SK-N-SH treated with all-trans-retinoic acid at 6 μM for 48 hours (cell line): ENCODE measurements around the gene VPS35L.

Experiments
- ARNTL ChIP-seq: fragments of 450-650 bp; formaldehyde crosslinking; IDR thresholded peaks from 2 replicates; pipeline ENCODE4 v1.5.0; 2020; ENCODE audit warnings: low read depth, mild to moderate bottlenecking, moderate library complexity, borderline replicate concordance
- BACH2 ChIP-seq: fragments of 250-450 bp; sonication (Bioruptor Pico); IDR thresholded peaks from 2 replicates; pipeline ENCODE4 v1.9.0; 2021; ENCODE audit warnings: mild to moderate bottlenecking, borderline replicate concordance
- CREB5 ChIP-seq: fragments of 250-450 bp; sonication (Bioruptor Pico); IDR thresholded peaks from 2 replicates; pipeline ENCODE4 v1.5.1; 2020; ENCODE audit warnings: low read depth, mild to moderate bottlenecking, moderate library complexity
- CSRNP3 ChIP-seq: fragments of 250-450 bp; sonication (Bioruptor Pico); IDR thresholded peaks from 2 replicates; pipeline ENCODE4 v1.5.1; 2021; ENCODE audit warnings: mild to moderate bottlenecking, moderate library complexity
- PATZ1 ChIP-seq: fragments of 250-450 bp; sonication (Bioruptor Pico); IDR thresholded peaks from 2 replicates; pipeline ENCODE4 v1.8.0; 2020; ENCODE audit warnings: mild to moderate bottlenecking, moderate library complexity, borderline replicate concordance
- POU6F1 ChIP-seq: fragments of 250-450 bp; sonication (Bioruptor Pico); IDR thresholded peaks from 2 replicates; pipeline ENCODE4 v1.8.0; 2021; ENCODE audit warnings: low read depth, mild to moderate bottlenecking, moderate library complexity, borderline replicate concordance
- RARB ChIP-seq: fragments of 250-450 bp; sonication (Bioruptor Pico); IDR thresholded peaks from 2 replicates; pipeline ENCODE4 v1.8.0; 2021; ENCODE audit warnings: mild to moderate bottlenecking, moderate library complexity
- SNAI2 ChIP-seq: fragments of 250-450 bp; sonication (Bioruptor Pico); IDR thresholded peaks from 2 replicates; pipeline ENCODE4 v1.5.0; 2020; ENCODE audit warnings: mild to moderate bottlenecking, moderate library complexity
- TOX ChIP-seq: fragments of 250-450 bp; sonication (Bioruptor Pico); IDR thresholded peaks from 2 replicates; pipeline ENCODE4 v1.8.0; 2021; ENCODE audit warnings: mild to moderate bottlenecking, moderate library complexity, borderline replicate concordance
- TSHZ2 ChIP-seq: fragments of 250-450 bp; sonication (Bioruptor Pico); IDR thresholded peaks from 2 replicates; pipeline ENCODE4 v1.5.0; 2020; ENCODE audit warnings: mild to moderate bottlenecking, moderate library complexity
- ZFP30 ChIP-seq: fragments of 450-650 bp; formaldehyde crosslinking; IDR thresholded peaks from 2 replicates; pipeline ENCODE4 v1.5.0; 2022; ENCODE audit warnings: mild to moderate bottlenecking, moderate library complexity
- ZNF70 ChIP-seq: fragments of 450-650 bp; formaldehyde crosslinking; IDR thresholded peaks from 2 replicates; pipeline ENCODE4 v1.5.0; 2020; ENCODE audit warnings: mild to moderate bottlenecking, moderate library complexity
- ZNF8 ChIP-seq: fragments of 450-650 bp; formaldehyde crosslinking; IDR thresholded peaks from 2 replicates; pipeline ENCODE4 v1.5.0; 2020; ENCODE audit warnings: mild to moderate bottlenecking, moderate library complexity

GRCh38 chr16:19532601-19533000 lies 22.9 kb upstream of the VPS35L start:
- no peak for TF ChIP-seq POU6F1 (CRISPR knock-in tag)
- no peak for TF ChIP-seq SNAI2 (CRISPR knock-in tag)
- no peak for TF ChIP-seq ZFP30 (CRISPR knock-in tag)
- no peak for TF ChIP-seq CSRNP3 (CRISPR knock-in tag)
- no peak for TF ChIP-seq PATZ1 (CRISPR knock-in tag)
- TF ChIP-seq TSHZ2 (CRISPR knock-in tag) = no peak
- TF ChIP-seq ZNF70 (CRISPR knock-in tag) = no peak
- no peak for TF ChIP-seq TOX (CRISPR knock-in tag)
- TF ChIP-seq ARNTL (CRISPR knock-in tag) = no peak
- no peak for TF ChIP-seq CREB5 (CRISPR knock-in tag)
- TF ChIP-seq ZNF8 (CRISPR knock-in tag) = no peak
- TF ChIP-seq RARB = no peak
- TF ChIP-seq BACH2 = no peak
